Activated CD4-positive, alpha-beta T cell treated with anti-CD3 and anti-CD28 coated beads, Interleukin-2, amount 10 ng/mL, durations not matched to agents 7 days and 5 days (primary cell): ENCODE data around the gene AATF. TPM values are rescaled to one million over a fixed set of nuclear protein-coding genes. Genes with fewer than 3 reads are reported as not detected.

Source experiments
- CTCF ChIA-PET: fragments of 350-600 bp; sonication (Branson Sonifier 250); formaldehyde crosslinking; loops from one replicate; lab custom pipeline; 2021; ENCODE audit warnings: antibody characterized with exemption; lab: Charles Lee
- POLR2A ChIA-PET: fragments of 350-600 bp; sonication (Branson Sonifier 250); formaldehyde crosslinking; loops from one replicate; lab custom pipeline; 2021; ENCODE audit warnings: antibody characterized with exemption; lab: Charles Lee
- DNase-seq: peaks from one replicate; pipeline ENCODE4 v3.0.0-alpha.2; 2020
- H3K27ac Mint-ChIP-seq: one replicate; pipeline ENCODE4 v1.8.0; 2021; ENCODE audit warnings: mild to moderate bottlenecking, moderate library complexity, mixed read lengths
- H3K27me3 Mint-ChIP-seq: one replicate; pipeline ENCODE4 v1.8.0; 2021; ENCODE audit warnings: mixed read lengths
- H3K36me3 Mint-ChIP-seq: one replicate; pipeline ENCODE4 v1.8.0; 2021; ENCODE audit warnings: low read depth, mixed read lengths
- H3K4me1 Mint-ChIP-seq: one replicate; pipeline ENCODE4 v1.8.0; 2021; ENCODE audit warnings: mixed read lengths
- H3K4me3 Mint-ChIP-seq: one replicate; pipeline ENCODE4 v1.8.0; 2021; ENCODE audit warnings: mild to moderate bottlenecking, moderate library complexity, mixed read lengths
- H3K9me3 Mint-ChIP-seq: one replicate; pipeline ENCODE4 v1.8.0; 2021; ENCODE audit warnings: mixed read lengths
- microRNA-seq: library from miRNA; unstranded; fragments of <30 nt; microRNA quantifications from one replicate; pipeline ENCODE4 v1.2.0, GENCODE V29; 2021; ENCODE audit warnings: borderline microRNAs expressed, borderline replicate concordance
- total RNA-seq, 2 experiments: library from RNA; stranded (reverse); gene quantifications; one replicate each; pipeline ENCODE4 v1.2.3, GENCODE V29; 2021

Gene AATF
- total RNA-seq, 2 experiments from 2014 or later = 79.6 to 83.6 TPM

DNA sequence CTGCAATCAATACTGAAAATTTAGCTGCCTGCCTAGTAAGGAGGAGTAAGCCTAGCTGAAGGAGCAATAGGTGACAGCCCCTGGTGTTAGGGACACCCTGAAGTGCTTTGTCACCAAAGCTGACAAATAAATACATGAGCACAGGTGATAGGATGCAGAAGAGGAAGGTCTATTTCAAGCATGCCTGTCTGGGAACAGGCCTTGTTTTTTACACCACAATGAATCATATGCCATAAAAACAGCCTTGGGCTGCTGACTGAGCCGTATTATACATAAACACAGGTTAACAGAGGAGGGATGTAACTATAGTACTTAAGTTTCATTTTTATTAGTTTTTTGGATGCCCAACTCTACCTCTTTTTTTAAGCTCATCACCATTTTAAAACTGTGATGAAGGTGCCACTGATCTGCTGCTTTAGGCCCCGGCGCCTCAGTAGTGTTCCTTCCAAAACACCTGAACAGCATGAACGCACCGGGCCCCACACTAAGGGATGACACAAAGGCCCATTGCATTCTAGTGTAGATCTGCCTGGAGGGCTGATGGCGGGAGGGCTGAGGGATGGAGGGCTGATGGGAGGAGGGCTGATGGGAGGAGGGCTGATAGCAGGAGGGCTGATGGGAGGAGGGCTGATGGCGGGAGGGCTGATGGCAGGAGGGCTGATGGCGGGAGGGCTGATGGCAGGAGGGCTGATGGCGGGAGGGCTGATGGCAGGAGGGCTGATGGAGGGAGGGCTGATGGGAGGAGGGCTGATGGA lies 150.3 kb downstream of the AATF start:
- Mint-ChIP-seq H3K27me3 (no peaks in the 10 kb centered on the region), H3K4me1 (peaks cover 5% of the 10 kb centered on the region), H3K27ac (no peak overlapping the region), H3K36me3 (peaks cover 17% of the 10 kb centered on the region), H3K4me3 (no peak overlapping the region), H3K9me3 (no peaks in the 10 kb centered on the region)
- no peak for DNase-seq
- ChIA-PET CTCF (interaction anchor here (0.5 to 1.5 kb wide), 2 partner anchors 11 to 111 kb away, joined by 3 read pairs; no protein-coding TSS in a partner anchor), POLR2A (no interaction called here)

GRCh38 chr17:37100231-37100630 lies 151.5 kb downstream of the AATF start:
- Mint-ChIP-seq H3K4me1 (no peaks in the 10 kb centered on the region), H3K27me3 (no peaks in the 10 kb centered on the region), H3K9me3 (no peaks in the 10 kb centered on the region), H3K36me3 (peaks cover 10% of the 10 kb centered on the region), H3K27ac (no peak overlapping the region), H3K4me3 (no peak overlapping the region)
- POLR2A ChIA-PET = no interaction called here
- CTCF ChIA-PET = no interaction called here
- no peak for DNase-seq

DNA sequence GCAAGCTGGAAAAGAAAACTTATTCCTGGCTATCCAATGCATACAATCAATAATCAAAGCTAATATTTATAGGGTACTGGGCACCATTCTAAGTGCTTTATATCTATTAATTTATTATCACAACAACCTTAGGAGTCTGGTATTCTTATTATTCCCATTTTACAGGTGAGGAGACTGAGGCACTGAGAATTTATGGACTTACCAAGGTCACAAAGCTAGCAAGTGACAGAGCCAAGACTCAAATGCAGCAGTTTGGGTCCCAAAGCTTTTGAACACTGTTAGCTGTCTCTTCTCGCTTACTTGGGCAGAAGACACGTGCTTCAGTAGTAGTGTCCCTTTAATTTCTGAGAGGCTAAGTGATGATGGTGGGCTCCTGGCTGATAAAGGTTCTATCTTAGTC lies 152.6 kb downstream of the AATF start:
- CTCF ChIA-PET = interaction anchor here (0.5 to 0.9 kb wide), 2 partner anchors 11 to 271 kb away, joined by 3 to 4 read pairs; no protein-coding TSS in a partner anchor

GRCh38 chr17:37103231-37103630 lies 154.5 kb downstream of the AATF start:
- no peak overlapping the region for H3K4me3 Mint-ChIP-seq
- H3K36me3 Mint-ChIP-seq = no peaks in the 10 kb centered on the region
- H3K9me3 Mint-ChIP-seq = no peaks in the 10 kb centered on the region
- H3K27me3 Mint-ChIP-seq = no peaks in the 10 kb centered on the region
- DNase-seq = no peak
- no peak overlapping the region for H3K27ac Mint-ChIP-seq
- ChIA-PET CTCF (interaction anchor here (0.6 to 1.9 kb wide), 4 partner anchors 13 to 1156 kb away, joined by 3 to 4 read pairs (median 3); no protein-coding TSS in a partner anchor), POLR2A (no interaction called here)
- no peaks in the 10 kb centered on the region for H3K4me1 Mint-ChIP-seq

More for the DNA sequence above, 152.6 kb downstream of the AATF start:
- Mint-ChIP-seq H3K9me3 (no peaks in the 10 kb centered on the region), H3K4me3 (no peak overlapping the region), H3K27ac (no peak overlapping the region), H3K36me3 (peaks cover 3% of the 10 kb centered on the region), H3K27me3 (no peaks in the 10 kb centered on the region), H3K4me1 (no peaks in the 10 kb centered on the region)
- no peak for DNase-seq
- POLR2A ChIA-PET = no interaction called here

GRCh38 chr17:37106049-37106448 lies 157.3 kb downstream of the AATF start:
- DNase-seq = no peak
- Mint-ChIP-seq H3K4me3 (no peak overlapping the region), H3K27me3 (no peaks in the 10 kb centered on the region), H3K36me3 (peaks cover 6% of the 10 kb centered on the region), H3K9me3 (no peaks in the 10 kb centered on the region), H3K4me1 (no peaks in the 10 kb centered on the region), H3K27ac (no peak overlapping the region)
- CTCF ChIA-PET = interaction anchor here (0.6 kb wide), 1 partner anchor 68 kb away, joined by 3 read pairs; no protein-coding TSS in a partner anchor
- POLR2A ChIA-PET = no interaction called here

Small RNA genes lying within 50 kb of the gene (microRNA-seq; reads per million reads assigned to microRNA genes)
- not detected for gene MIR2909

Other genes with a start within 250 kb of the AATF start
- gene LHX1, start 11.5 kb upstream of the AATF start, total RNA-seq = not detected